Measurements from ENCODE around the gene SMAD2. TPM values are rescaled to one million over a fixed set of nuclear protein-coding genes. Genes with fewer than 3 reads are reported as not detected.

SMAD2 gene
- total RNA-seq, 2 experiments from 2014 or later = 40.4 to 81.1 TPM

- intact Hi-C loops (cut with micrococcal nuclease; ENCODE audit: unreplicated experiment) = no loop called here
- no peak overlapping the region for H3K27ac ChIP-seq (ENCODE audit: low read depth, low read length, poor library complexity, severe bottlenecking)
- H3K9me2 ChIP-seq (ENCODE audit: insufficient read depth, low read length) = no peaks in the 10 kb centered on the region
- H3K4me2 ChIP-seq (ENCODE audit: low read length) = no peak overlapping the region
- no peaks in the 10 kb centered on the region for H4K20me1 ChIP-seq (ENCODE audit: insufficient read depth, low read length)
- no peaks in the 10 kb centered on the region for H3K9me3 ChIP-seq (ENCODE audit: low read length)
- no TSS peak for BruUV-seq (replicated peaks)
- no peak for DNase-seq (ENCODE audit: low spot score)
- no peak for TF ChIP-seq CTCF (conservative IDR thresholded peaks at IDR 0.05; ENCODE audit: low read length)
- no peak for TF ChIP-seq EZH2phosphoT487 (IDR thresholded peaks at IDR 0.05; ENCODE audit: borderline replicate concordance, low read depth, low read length)
- no peak overlapping the region for H2AFZ ChIP-seq (ENCODE audit: low read length)
- ChIA-PET CTCF (ENCODE audit: unreplicated experiment) (no interaction called here), POLR2A (interaction anchor here (0.6 kb wide), 1 partner anchor 20 kb away, joined by 3 read pairs; no protein-coding TSS in a partner anchor)
- no peaks in the 10 kb centered on the region for H3K79me2 ChIP-seq (ENCODE audit: insufficient read depth, low read depth, low read length)
- peaks cover 7% of the 10 kb centered on the region; the same call in 1 of the 2 replicates for H3K36me3 ChIP-seq (ENCODE audit: insufficient read depth, low read length)
- no peaks in the 10 kb centered on the region for H3K4me1 ChIP-seq (ENCODE audit: insufficient read depth, low read length, poor library complexity, severe bottlenecking)
- no peak overlapping the region for H3K4me3 ChIP-seq (ENCODE audit: low read depth, low read length, poor library complexity, severe bottlenecking)
Measured at GRCh38 chr18:47826157-47827074, 104.0 kb downstream of the SMAD2 start.

- BruUV-seq (replicated peaks) = no TSS peak
- CTCF ChIA-PET (ENCODE audit: unreplicated experiment) = no interaction called here
- H3K9me3 ChIP-seq (ENCODE audit: low read length) = no peaks in the 10 kb centered on the region
Measured at GRCh38 chr18:47821314-47821713, 109.1 kb downstream of the SMAD2 start.

More at GRCh38 chr18:47821314-47821713, 109.1 kb downstream of the SMAD2 start:
- DNase-seq (ENCODE audit: low spot score) = no peak
- Histone ChIP-seq H3K4me1 (ENCODE audit: insufficient read depth, low read length, poor library complexity, severe bottlenecking) (no peaks in the 10 kb centered on the region), H2AFZ (ENCODE audit: low read length) (no peak overlapping the region), H4K20me1 (ENCODE audit: insufficient read depth, low read length) (no peaks in the 10 kb centered on the region), H3K27ac (ENCODE audit: low read depth, low read length, poor library complexity, severe bottlenecking) (no peak overlapping the region), H3K79me2 (ENCODE audit: insufficient read depth, low read depth, low read length) (no peaks in the 10 kb centered on the region), H3K4me2 (ENCODE audit: low read length) (no peak overlapping the region), H3K9me2 (ENCODE audit: insufficient read depth, low read length) (no peaks in the 10 kb centered on the region), H3K36me3 (ENCODE audit: insufficient read depth, low read length) (no peaks in the 10 kb centered on the region), H3K4me3 (ENCODE audit: low read depth, low read length, poor library complexity, severe bottlenecking) (no peak overlapping the region)
- POLR2A ChIA-PET = no interaction called here
- no peak for TF ChIP-seq CTCF (conservative IDR thresholded peaks at IDR 0.05; ENCODE audit: low read length)
- no peak for TF ChIP-seq EZH2phosphoT487 (IDR thresholded peaks at IDR 0.05; ENCODE audit: borderline replicate concordance, low read depth, low read length)
- intact Hi-C loops (cut with micrococcal nuclease; ENCODE audit: unreplicated experiment) = no loop called here
